ENCODE measurements around the gene PRRC2B.

GRCh38 chr9:131402073-131402472 lies 8.2 kb downstream of the PRRC2B start:
- no peak for TF ChIP-seq CTCF (IDR thresholded peaks at IDR 0.05; ENCODE audit: low read depth, low read length, missing input control)
- no peak for TF ChIP-seq FOXA1 (IDR thresholded peaks at IDR 0.05)
- TF ChIP-seq TAF1 (conservative IDR thresholded peaks at IDR 0.05): no peak
- no peak for TF ChIP-seq REST (IDR thresholded peaks at IDR 0.05)
- TF ChIP-seq MAX (IDR thresholded peaks at IDR 0.05): no peak
- TF ChIP-seq RAD21 (IDR thresholded peaks at IDR 0.05): no peak
- no peak for TF ChIP-seq YY1 (IDR thresholded peaks at IDR 0.05)

Measured in liver (tissue), 3 donors.